Endothelial cell of umbilical vein (primary cell): Measurements from ENCODE around the gene SLCO3A1.

Experiments
- CTCF ChIP-seq, 2 donors: IDR thresholded peaks; 1 replicate in 1 of 2; 2 replicates in 1 of 2; pipeline ENCODE4 v1.5.1; 2011; ENCODE audit warnings: low read length in 2 of 2, mild to moderate bottlenecking in 2 of 2, moderate library complexity in 2 of 2, control low read depth in 1 of 2, inconsistent platforms in 1 of 2, low read depth in 1 of 2; ENCODE audit not compliant: insufficient read depth in 1 of 2; ENCODE audit errors: extremely low read depth in 1 of 2
- EZH2 ChIP-seq: IDR thresholded peaks from 2 replicates; pipeline ENCODE4 v1.6.1; 2012; ENCODE audit warnings: borderline replicate concordance, low read depth, mild to moderate bottlenecking, moderate library complexity, low read length, inconsistent platforms; ENCODE audit not compliant: severe bottlenecking
- JUN ChIP-seq: IDR thresholded peaks from 2 replicates; pipeline ENCODE4 v1.6.1; 2011; ENCODE audit warnings: borderline replicate concordance, low read depth; ENCODE audit not compliant: insufficient read length, insufficient read depth
- MAX ChIP-seq: IDR thresholded peaks from 2 replicates; pipeline ENCODE4 v1.6.1; 2011; ENCODE audit not compliant: insufficient read depth, insufficient read length
- MYC ChIP-seq: IDR thresholded peaks from one replicate; pipeline ENCODE4 v1.6.1; 2011; ENCODE audit warnings: mild to moderate bottlenecking, low read depth, low read length
- POLR2A ChIP-seq: IDR thresholded peaks from 2 replicates; pipeline ENCODE4 v1.6.1; 2012; ENCODE audit warnings: low read depth, mild to moderate bottlenecking, control low read depth, low read length
- POLR2AphosphoS5 ChIP-seq: IDR thresholded peaks from 2 replicates; pipeline ENCODE4 v1.6.1; 2012; ENCODE audit warnings: low read depth, mild to moderate bottlenecking, control low read depth, low read length, moderate library complexity; ENCODE audit not compliant: insufficient read depth

DNA sequence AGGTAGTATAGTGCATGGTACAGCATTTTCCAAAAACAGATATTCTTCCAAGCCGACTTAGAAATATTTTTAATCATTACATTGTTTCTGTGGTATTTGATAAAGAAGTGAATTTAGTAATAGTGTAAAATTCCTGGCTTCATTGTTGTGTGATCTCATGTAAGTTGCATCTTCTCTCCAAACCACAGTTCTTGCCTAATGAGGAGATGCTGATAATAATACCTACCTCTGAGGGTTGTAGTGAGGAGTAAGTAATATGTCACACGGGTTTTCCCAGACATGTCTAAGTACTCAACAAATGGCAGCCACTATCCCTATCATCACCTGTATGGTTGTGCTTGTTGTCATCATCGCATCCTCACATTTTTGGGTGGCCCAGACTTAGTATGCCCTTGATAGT lies 167.3 kb downstream of the SLCO3A1 start:
- TF ChIP-seq CTCF (IDR thresholded peaks at IDR 0.05; ENCODE audit: extremely low read depth in 1 of 2, insufficient read depth in 1 of 2, low read depth in 1 of 2, low read length in 2 of 2), result no peak
- TF ChIP-seq POLR2A, result no peak
- no peak for TF ChIP-seq MAX
- no peak for TF ChIP-seq EZH2
- no peak for TF ChIP-seq JUN
- TF ChIP-seq MYC, result no peak
- TF ChIP-seq POLR2AphosphoS5, result no peak
